K562 (cell line): ENCODE results near the gene C1orf87. TPM values are rescaled to one million over a fixed set of nuclear protein-coding genes. Genes with fewer than 3 reads are reported as not detected.

Experiments
- ATAC-seq: fragments of 200-7000 bp; cut with Tn5 transposase; 3 replicates; pipeline ENCODE4 v1.9.1; 2020; ENCODE audit warnings: moderate library complexity
- BruUV-seq: library from RNA; stranded (reverse); fragments of 400-500 nt; replicated peaks from 2 replicates; lab custom pipeline; 2021; lab: Mats Ljungman, UMichigan
- CTCF ChIA-PET: fragments of 300-600 bp; formaldehyde crosslinking; extraction: SDS; loops from one replicate; lab custom pipeline; 2021; ENCODE audit warnings: low intra/inter-chr PET ratio; lab: Yijun Ruan, JAX
- POLR2A ChIA-PET: fragments of 300-600, 350-650 bp; sonication (Branson Sonifier 250); formaldehyde crosslinking; extraction: SDS; loops from one replicate; lab custom pipeline; 2021; ENCODE audit warnings: antibody characterized with exemption, inconsistent platforms; lab: Yijun Ruan, JAX
- DNase-seq, 4 experiments: peaks; one replicate each; pipeline versions ENCODE4 v3.0.0 to v3.0.0-alpha.2; 2011 to 2018; ENCODE audit warnings: low spot score in 3 of 4, mixed read lengths in 3 of 4; ENCODE audit errors: extremely low read depth in 1 of 4
- FAIRE-seq: peaks from 2 replicates; lab custom pipeline; 2011; peaks lifted over from hg19 to GRCh38; lab: Jason Lieb, UNC
- H2AFZ ChIP-seq: 2 replicates; pipeline ENCODE4 v1.6.0; 2011; ENCODE audit warnings: low read depth, low read length, control low read depth, inconsistent platforms
- H3K27ac ChIP-seq: fragments of 200-600 bp; 3 replicates; pipeline ENCODE4 v1.8.0; 2011; ENCODE audit warnings: low read depth, mild to moderate bottlenecking, control low read depth, inconsistent platforms, low read length, moderate library complexity, mixed read lengths; ENCODE audit errors: extremely low read depth
- H3K27me3 ChIP-seq, 2 experiments: fragments of 300-600 bp in 1 of 2; 2 replicates in 1 of 2; 3 replicates in 1 of 2; pipeline versions ENCODE4 v1.6.0 to v1.8.0; 2011; ENCODE audit warnings: inconsistent platforms in 2 of 2, low read length in 2 of 2, mild to moderate bottlenecking in 1 of 2, mixed read lengths in 1 of 2, moderate library complexity in 1 of 2; ENCODE audit not compliant: control insufficient read depth in 2 of 2, insufficient read depth in 2 of 2
- H3K36me3 ChIP-seq: fragments of 300-600 bp; 3 replicates; pipeline ENCODE4 v1.8.0; 2011; ENCODE audit warnings: mild to moderate bottlenecking, low read length, inconsistent platforms; ENCODE audit not compliant: control insufficient read depth, insufficient read depth
- H3K4me1 ChIP-seq, 2 experiments: fragments of 200-600 bp in 1 of 2; replicated peaks in 1 of 2; 2 replicates in 1 of 2; 3 replicates in 1 of 2; pipeline versions ENCODE4 v1.5.1 to v1.8.0; 2011; ENCODE audit warnings: inconsistent platforms in 2 of 2, low read length in 2 of 2, mild to moderate bottlenecking in 1 of 2, mixed read lengths in 1 of 2, moderate library complexity in 1 of 2; ENCODE audit not compliant: control insufficient read depth in 2 of 2, insufficient read depth in 2 of 2
- H3K4me2 ChIP-seq: 2 replicates; pipeline ENCODE4 v1.6.1; 2011; ENCODE audit warnings: low read length, control low read depth, inconsistent platforms, mixed read lengths; ENCODE audit not compliant: insufficient read depth
- H3K4me3 ChIP-seq: fragments of 200-600 bp; sonication (generic), shearing (Covaris generic); 2 replicates; pipeline ENCODE4 v1.5.1; 2016; ENCODE audit warnings: control low read depth, inconsistent platforms
- H3K79me2 ChIP-seq: fragments of 200-600 bp; 3 replicates; pipeline ENCODE4 v1.8.0; 2011; ENCODE audit warnings: low read length, inconsistent platforms; ENCODE audit not compliant: control insufficient read depth, insufficient read depth
- H3K9ac ChIP-seq, 2 experiments: 2 replicates each; pipeline versions ENCODE4 v1.6.0 to v1.6.1; 2011; ENCODE audit warnings: low read depth in 2 of 2, low read length in 2 of 2, control low read depth in 1 of 2, inconsistent platforms in 1 of 2, mild to moderate bottlenecking in 1 of 2, mixed read lengths in 1 of 2; ENCODE audit not compliant: insufficient read depth in 1 of 2
- H3K9me1 ChIP-seq: one replicate; pipeline ENCODE4 v1.6.0; 2011; ENCODE audit warnings: inconsistent platforms, mild to moderate bottlenecking, low read length, moderate library complexity; ENCODE audit not compliant: control insufficient read depth, insufficient read depth
- H3K9me3 ChIP-seq: replicated peaks from 2 replicates; pipeline ENCODE4 v1.5.1; 2011; ENCODE audit warnings: low read depth, low read length, inconsistent platforms; ENCODE audit not compliant: control insufficient read depth, insufficient read depth
- H4K20me1 ChIP-seq: replicated peaks from 2 replicates; pipeline ENCODE4 v1.6.1; 2011; ENCODE audit warnings: low read length, inconsistent platforms, mixed read lengths; ENCODE audit not compliant: control insufficient read depth, insufficient read depth
- CBX3 ChIP-seq, 2 experiments: IDR thresholded peaks; 1 replicate in 1 of 2; 2 replicates in 1 of 2; pipeline ENCODE4 v1.6.1; 2012; ENCODE audit warnings: inconsistent platforms in 2 of 2, low read length in 2 of 2, borderline replicate concordance in 1 of 2, control low read depth in 1 of 2
- FOXM1 ChIP-seq, 2 experiments: fragments of 450-650 bp in 1 of 2; sonication (generic) in 1 of 2; formaldehyde crosslinking in 1 of 2; IDR thresholded peaks; 2 replicates each; pipeline versions ENCODE4 v1.6.1 to v1.9.0; 2017 to 2022; ENCODE audit warnings: low read depth in 2 of 2, mild to moderate bottlenecking in 2 of 2, missing genetic modification reagents in 1 of 2, moderate library complexity in 1 of 2
- HNRNPUL1 ChIP-seq: fragments of 200-400 bp; formaldehyde crosslinking; IDR thresholded peaks from 2 replicates; pipeline ENCODE4 v1.6.1; 2017; ENCODE audit warnings: low read length
- IFI16 ChIP-seq: fragments of 250-450 bp; sonication (Bioruptor Pico); IDR thresholded peaks from 2 replicates; pipeline ENCODE4 v2.1.2; 2022; ENCODE audit warnings: mild to moderate bottlenecking, inconsistent platforms
- KDM5B ChIP-seq: fragments of 200-600 bp; sonication (generic); IDR thresholded peaks from 2 replicates; pipeline ENCODE4 v1.6.1; 2012; ENCODE audit warnings: low read depth, mild to moderate bottlenecking, moderate library complexity, low read length, control low read depth, inconsistent platforms; ENCODE audit not compliant: insufficient replicate concordance
- OTX1 ChIP-seq: fragments of 450-650 bp; formaldehyde crosslinking; IDR thresholded peaks from 2 replicates; pipeline ENCODE4 v1.4.0; 2022; ENCODE audit warnings: mild to moderate bottlenecking
- RBBP5 ChIP-seq: fragments of 200-600 bp; sonication (generic); IDR thresholded peaks from 2 replicates; pipeline ENCODE4 v1.6.1; 2012; ENCODE audit warnings: borderline replicate concordance, mild to moderate bottlenecking, low read length, control low read depth, inconsistent platforms; ENCODE audit not compliant: insufficient read depth, poor library complexity, severe bottlenecking
- SMARCA5 ChIP-seq: fragments of 450-650 bp; IDR thresholded peaks from 2 replicates; pipeline ENCODE4 v1.6.1; 2016
- SRSF3 ChIP-seq: fragments of 200-400 bp; formaldehyde crosslinking; IDR thresholded peaks from 2 replicates; pipeline ENCODE4 v1.6.1; 2016; ENCODE audit warnings: mild to moderate bottlenecking, low read length, moderate library complexity; ENCODE audit not compliant: insufficient read depth
- YY1 ChIP-seq, 3 experiments: IDR thresholded peaks; 2 replicates each; pipeline ENCODE4 v1.6.1; 2011; ENCODE audit warnings: low read length in 2 of 3, mild to moderate bottlenecking in 2 of 3, moderate library complexity in 2 of 3, borderline replicate concordance in 1 of 3, control low read depth in 1 of 3, low read depth in 1 of 3; ENCODE audit not compliant: insufficient read depth in 3 of 3, insufficient replicate concordance in 2 of 3, control insufficient read depth in 1 of 3, insufficient read length in 1 of 3; ENCODE audit errors: extremely low read depth in 1 of 3
- WGBS: fragments of 100-300 bp; shearing (Covaris generic); methylation state at CpG from one replicate; pipeline ENCODE4 v1.1.6; 2016; ENCODE audit warnings: low coverage, mixed read lengths; ENCODE audit not compliant: insufficient coverage; ENCODE audit errors: missing lambda C conversion rate; 5-methylcytosine and 5-hydroxymethylcytosine counted together
- in situ Hi-C: fragments of 300-500 bp; cut with MboI; formaldehyde crosslinking; loops from 4 replicates; pipeline ENCODE4 v1.15.0; 2018; ENCODE audit warnings: inconsistent platforms, mixed read lengths
- intact Hi-C: fragments of 100-400 bp; cut with micrococcal nuclease; formaldehyde crosslinking; loops from 2 replicates; pipeline ENCODE4 v1.14.2; 2022
- polyA plus RNA-seq, 8 experiments: library from polyadenylated mRNA; depleted of rRNA in 4 of 8; stranded (reverse) in 5 of 8; unstranded in 3 of 8; fragments of >200 nt; fragmentation: Nextera tagmentation in 2 of 8; fragmentation: Illumina TruSeq in 1 of 8; extraction: Ambion mirVana in 2 of 8; extraction: Trizol in 1 of 8; gene quantifications; 2 replicates each; pipeline versions ENCODE4 v1.2.1 to v1.2.3, GENCODE V29; 2011 to 2014; ENCODE audit warnings: inconsistent platforms in 1 of 8, missing spikeins in 1 of 8
- total RNA-seq, 7 experiments: library from RNA; depleted of rRNA in 6 of 7; stranded (reverse); fragments of >200 nt in 6 of 7; fragmentation: Illumina TruSeq in 2 of 7; extraction: Trizol in 2 of 7; gene quantifications; 2 replicates each; pipeline versions ENCODE4 v1.2.1 to v1.2.3, GENCODE V29; 2011 to 2021; ENCODE audit warnings: low replicate concordance in 1 of 7
- TF ChIP-seq, protein P1 (sequence below): sonication (generic); IDR thresholded peaks from 2 replicates; pipeline ENCODE4 v1.6.1; 2016

The C1orf87 gene
- total and polyA plus RNA-seq, 9 of the 15 experiments (the other 6 are each of a cell fraction or from before 2014, with no cell fraction given) = not detected

DNA sequence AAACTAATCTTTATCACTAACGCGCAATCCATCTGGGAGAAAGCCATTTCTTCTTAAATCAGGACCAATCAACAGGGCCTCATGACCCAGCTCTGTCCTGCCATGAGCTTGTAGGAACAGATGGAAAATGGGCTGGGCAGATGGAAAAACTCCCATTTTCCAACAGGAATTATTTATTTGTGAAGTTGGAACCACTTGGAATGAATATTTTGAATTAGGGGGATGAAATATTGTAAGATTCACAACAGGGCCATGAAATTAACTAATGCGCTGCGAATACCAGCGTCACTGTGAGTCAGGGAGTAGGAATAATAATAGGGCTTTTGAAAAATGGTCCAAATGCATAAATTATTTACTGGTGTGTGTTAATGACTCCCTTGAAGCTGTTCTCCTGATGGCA, 93.9 kb downstream of the C1orf87 start:
- WGBS = 2% methylated on average over 5 of the region's 5 CpGs
- no peak overlapping the region for H3K9ac ChIP-seq
- intact Hi-C loops (loop anchor here (10.0 kb wide), 1 partner anchor 305 kb away; no protein-coding TSS in a partner anchor), in situ Hi-C loops (loop anchor here (10.0 to 25.0 kb wide), 2 partner anchors 1483 to 1865 kb away; no protein-coding TSS in a partner anchor)
- no peaks in the 10 kb centered on the region for H3K4me1 ChIP-seq
- H3K9me1 ChIP-seq = no peaks in the 10 kb centered on the region
- H3K4me2 ChIP-seq = no peak overlapping the region
- no peak for DNase-seq
- no peak for ATAC-seq
- H3K36me3 ChIP-seq = no peaks in the 10 kb centered on the region
- H3K9me3 ChIP-seq = no peaks in the 10 kb centered on the region
- H3K79me2 ChIP-seq = no peaks in the 10 kb centered on the region
- no peak for FAIRE-seq
- BruUV-seq = no TSS peak
- H3K27me3 ChIP-seq = no peaks in the 10 kb centered on the region; a peak in 1 of 5 replicates
- POLR2A ChIA-PET = no interaction called here
- no peak overlapping the region for H3K4me3 ChIP-seq
- no peaks in the 10 kb centered on the region for H4K20me1 ChIP-seq
- CTCF ChIA-PET = interaction anchor here (0.6 kb wide), 2 partner anchors 592 to 784 kb away, joined by 3 read pairs; no protein-coding TSS in a partner anchor
- no peak overlapping the region for H2AFZ ChIP-seq
- no peak overlapping the region for H3K27ac ChIP-seq
- no peak for TF ChIP-seq YY1 (IDR thresholded peaks at IDR 0.05; ENCODE audit: borderline replicate concordance in 1 of 3, control insufficient read depth in 1 of 3, extremely low read depth in 1 of 3, insufficient read depth in 3 of 3, insufficient read length in 1 of 3, insufficient replicate concordance in 2 of 3, low read depth in 1 of 3, low read length in 2 of 3)
- no peak for TF ChIP-seq CBX3 (IDR thresholded peaks at IDR 0.05; ENCODE audit: borderline replicate concordance in 1 of 2, low read length in 2 of 2)
- TF ChIP-seq SRSF3 = no peak
- TF ChIP-seq IFI16 = no peak
- TF ChIP-seq RBBP5 = no peak
- TF ChIP-seq FOXM1 (IDR thresholded peaks at IDR 0.05; ENCODE audit: low read depth) = no peak
- TF ChIP-seq FOXM1 (CRISPR knock-in tag; IDR thresholded peaks at IDR 0.05; ENCODE audit: low read depth) = no peak
- TF ChIP-seq SMARCA5 = no peak
- no peak for TF ChIP-seq HNRNPUL1
- no peak for TF ChIP-seq OTX1 (CRISPR knock-in tag)
- no peak for TF ChIP-seq KDM5B
- TF ChIP-seq, protein P1, sequence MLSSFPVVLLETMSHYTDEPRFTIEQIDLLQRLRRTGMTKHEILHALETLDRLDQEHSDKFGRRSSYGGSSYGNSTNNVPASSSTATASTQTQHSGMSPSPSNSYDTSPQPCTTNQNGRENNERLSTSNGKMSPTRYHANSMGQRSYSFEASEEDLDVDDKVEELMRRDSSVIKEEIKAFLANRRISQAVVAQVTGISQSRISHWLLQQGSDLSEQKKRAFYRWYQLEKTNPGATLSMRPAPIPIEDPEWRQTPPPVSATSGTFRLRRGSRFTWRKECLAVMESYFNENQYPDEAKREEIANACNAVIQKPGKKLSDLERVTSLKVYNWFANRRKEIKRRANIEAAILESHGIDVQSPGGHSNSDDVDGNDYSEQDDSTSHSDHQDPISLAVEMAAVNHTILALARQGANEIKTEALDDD = no peak
